ENCODE results near the gene BLTP3A. TPM values are rescaled to one million over a fixed set of nuclear protein-coding genes. Genes with fewer than 3 reads are reported as not detected.
"Not testable (repeated sequence)": the region's sequence is repeated elsewhere in the genome, so short reads cannot be mapped to it uniquely, and the experiment has no call there.

The BLTP3A gene
- total RNA-seq, 2 donors from 2014 or later: 12.7 to 24.3 TPM

DNA sequence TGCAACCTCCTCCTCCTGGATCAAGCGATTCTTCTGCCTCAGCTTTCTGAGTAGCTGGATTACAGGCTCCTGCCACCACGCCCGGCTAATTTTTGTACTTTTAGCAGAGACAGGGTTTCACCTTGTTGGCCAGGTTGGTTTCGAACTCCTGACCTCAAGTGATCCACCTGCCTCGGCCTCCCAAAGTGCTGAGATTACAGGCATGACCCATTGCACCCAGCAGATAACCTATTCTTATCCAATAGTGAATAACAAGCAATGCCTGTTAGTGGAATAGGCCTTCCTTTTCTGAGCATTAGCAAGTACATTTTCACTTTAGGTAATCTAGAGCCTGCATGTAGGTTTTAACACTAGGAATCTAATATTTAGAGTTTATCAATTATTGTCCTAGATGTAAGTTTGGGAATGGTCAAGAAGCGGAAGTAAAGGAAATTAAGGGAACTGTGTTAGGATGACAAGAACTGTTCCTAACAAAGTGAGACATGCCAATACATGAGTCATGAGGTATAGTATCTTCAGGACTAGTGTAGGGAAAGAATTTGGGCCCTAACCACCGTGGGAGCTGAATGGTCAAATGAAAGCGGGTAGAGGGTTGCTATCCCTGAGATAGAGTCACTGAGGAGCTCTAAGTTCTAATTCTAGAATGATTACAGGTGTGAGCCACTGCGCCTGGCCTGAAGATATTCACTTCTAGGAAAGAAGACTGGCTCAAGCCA, 15.0 kb downstream of the BLTP3A start:
- no peaks in the 10 kb centered on the region for H3K36me3 ChIP-seq
- H3K4me3 ChIP-seq: no peak overlapping the region
- no peaks in the 10 kb centered on the region for H3K27me3 ChIP-seq (replicated peaks; ENCODE audit: insufficient read depth)
- no peaks in the 10 kb centered on the region for H3K4me1 ChIP-seq (replicated peaks)
- intact Hi-C loops (cut with DNase I): no loop called here
- no peak for DNase-seq (ENCODE audit: low spot score)
- TF ChIP-seq, protein P1, sequence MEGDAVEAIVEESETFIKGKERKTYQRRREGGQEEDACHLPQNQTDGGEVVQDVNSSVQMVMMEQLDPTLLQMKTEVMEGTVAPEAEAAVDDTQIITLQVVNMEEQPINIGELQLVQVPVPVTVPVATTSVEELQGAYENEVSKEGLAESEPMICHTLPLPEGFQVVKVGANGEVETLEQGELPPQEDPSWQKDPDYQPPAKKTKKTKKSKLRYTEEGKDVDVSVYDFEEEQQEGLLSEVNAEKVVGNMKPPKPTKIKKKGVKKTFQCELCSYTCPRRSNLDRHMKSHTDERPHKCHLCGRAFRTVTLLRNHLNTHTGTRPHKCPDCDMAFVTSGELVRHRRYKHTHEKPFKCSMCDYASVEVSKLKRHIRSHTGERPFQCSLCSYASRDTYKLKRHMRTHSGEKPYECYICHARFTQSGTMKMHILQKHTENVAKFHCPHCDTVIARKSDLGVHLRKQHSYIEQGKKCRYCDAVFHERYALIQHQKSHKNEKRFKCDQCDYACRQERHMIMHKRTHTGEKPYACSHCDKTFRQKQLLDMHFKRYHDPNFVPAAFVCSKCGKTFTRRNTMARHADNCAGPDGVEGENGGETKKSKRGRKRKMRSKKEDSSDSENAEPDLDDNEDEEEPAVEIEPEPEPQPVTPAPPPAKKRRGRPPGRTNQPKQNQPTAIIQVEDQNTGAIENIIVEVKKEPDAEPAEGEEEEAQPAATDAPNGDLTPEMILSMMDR (IDR thresholded peaks at IDR 0.05): no peak
- no peak for TF ChIP-seq POLR2A (IDR thresholded peaks at IDR 0.05)
- TF ChIP-seq POLR2AphosphoS5 (IDR thresholded peaks at IDR 0.05): no peak
- 93% methylated on average over 9 of the region's 9 CpGs for WGBS
- H3K9me3 ChIP-seq: no peaks in the 10 kb centered on the region
- H3K27ac ChIP-seq: no peak overlapping the region

DNA sequence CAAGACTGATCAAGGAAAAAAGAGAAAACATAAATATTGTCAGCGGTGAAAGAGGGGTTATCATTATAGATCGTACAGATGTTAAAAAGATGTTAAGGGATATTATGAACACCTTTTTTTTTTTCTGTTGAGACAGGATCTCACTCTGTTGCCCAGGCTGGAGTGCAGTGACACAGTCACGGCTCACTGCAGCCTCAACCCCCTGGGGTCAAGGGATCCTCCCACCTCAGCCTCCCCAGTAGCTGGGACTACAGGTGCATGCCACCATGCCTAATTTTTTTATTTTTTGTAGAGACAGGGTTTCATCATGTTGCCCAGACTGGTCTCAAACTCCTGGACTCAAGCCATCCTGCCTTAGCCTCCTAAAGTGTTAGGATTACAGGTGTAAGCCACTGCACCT, 16.6 kb downstream of the BLTP3A start:
- H3K36me3 ChIP-seq; H3K4me3 ChIP-seq; H3K9me3 ChIP-seq; intact Hi-C loops (cut with DNase I); H3K27ac ChIP-seq; DNase-seq (ENCODE audit: low spot score); H3K27me3 ChIP-seq (replicated peaks; ENCODE audit: insufficient read depth); H3K4me1 ChIP-seq (replicated peaks): not testable (repeated sequence)
- WGBS: 93% methylated on average over 3 of the region's 3 CpGs

DNA sequence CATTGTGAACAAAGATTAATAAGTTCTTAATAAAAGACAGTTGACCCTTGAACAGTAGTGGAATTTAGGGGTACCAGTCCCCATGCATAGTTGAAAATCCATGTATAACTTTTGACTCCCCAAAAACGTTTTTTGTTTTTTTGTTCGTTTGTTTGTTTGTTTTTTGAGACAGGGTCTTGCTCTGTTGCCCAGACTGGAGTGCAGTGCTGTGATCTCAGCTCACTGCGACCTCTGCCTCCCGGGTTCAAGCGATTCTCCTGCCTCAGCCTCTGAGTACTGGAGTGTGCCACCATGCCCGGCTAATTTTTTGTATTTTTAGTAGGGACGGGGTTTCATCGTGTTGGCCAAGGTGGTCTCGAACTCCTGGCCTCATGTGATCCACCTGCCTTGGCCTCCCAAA, 17.5 kb downstream of the BLTP3A start:
- H3K4me1 ChIP-seq (replicated peaks); H3K4me3 ChIP-seq; H3K27ac ChIP-seq; H3K9me3 ChIP-seq; H3K27me3 ChIP-seq (replicated peaks; ENCODE audit: insufficient read depth); intact Hi-C loops (cut with DNase I); H3K36me3 ChIP-seq; DNase-seq (ENCODE audit: low spot score): not testable (repeated sequence)
- 83% methylated on average over 9 of the region's 9 CpGs for WGBS

DNA sequence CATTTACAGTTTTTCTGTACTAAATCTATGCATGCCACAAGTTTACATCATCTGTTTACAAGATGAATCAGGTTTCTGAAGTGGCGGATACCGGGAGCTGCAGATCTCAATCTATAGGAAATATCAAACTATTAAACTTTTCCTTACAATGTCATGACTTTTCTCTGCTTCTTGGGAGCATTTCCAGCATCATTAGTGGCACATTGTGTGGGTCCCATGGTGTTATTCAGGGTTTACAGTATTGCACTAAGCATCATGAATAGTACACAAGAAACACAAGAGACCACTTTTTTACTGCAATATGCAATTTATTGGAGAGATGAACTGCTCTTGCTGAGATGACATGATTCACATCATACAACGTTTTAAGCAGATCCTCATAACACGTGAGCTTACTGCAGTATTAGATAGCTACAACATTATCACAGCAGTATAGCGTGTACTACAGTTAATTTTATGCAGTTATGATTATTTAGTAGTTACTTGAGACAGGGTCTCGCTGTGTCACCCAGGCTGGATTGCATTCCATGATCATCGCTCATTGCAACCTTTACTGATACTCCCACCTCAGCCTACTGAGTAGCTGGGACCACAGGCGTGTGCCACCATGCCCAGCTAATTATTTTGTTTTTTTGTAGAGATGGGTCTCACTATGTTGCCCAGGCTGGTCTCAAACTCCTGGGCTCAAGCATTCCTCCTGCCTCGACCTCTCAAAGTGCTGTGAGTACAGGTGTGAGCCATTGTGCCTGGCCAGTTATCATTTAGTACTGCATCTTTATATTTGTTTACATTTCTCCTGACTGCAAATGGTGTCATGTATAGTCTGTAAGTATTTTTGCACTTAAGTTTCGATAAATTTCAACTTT, 18.4 kb downstream of the BLTP3A start:
- no peak for DNase-seq (ENCODE audit: low spot score)
- TF ChIP-seq POLR2A (IDR thresholded peaks at IDR 0.05) (no peak), POLR2AphosphoS5 (IDR thresholded peaks at IDR 0.05) (no peak)
- TF ChIP-seq, protein P1 (IDR thresholded peaks at IDR 0.05): no peak
- no peak overlapping the region for H3K4me3 ChIP-seq
- intact Hi-C loops (cut with DNase I): no loop called here
- H3K27ac ChIP-seq: no peak overlapping the region
- H3K9me3 ChIP-seq: no peaks in the 10 kb centered on the region
- no peaks in the 10 kb centered on the region for H3K4me1 ChIP-seq (replicated peaks)
- 83% methylated on average over 10 of the region's 10 CpGs for WGBS
- H3K27me3 ChIP-seq (replicated peaks; ENCODE audit: insufficient read depth): no peaks in the 10 kb centered on the region
- H3K36me3 ChIP-seq: no peaks in the 10 kb centered on the region

DNA sequence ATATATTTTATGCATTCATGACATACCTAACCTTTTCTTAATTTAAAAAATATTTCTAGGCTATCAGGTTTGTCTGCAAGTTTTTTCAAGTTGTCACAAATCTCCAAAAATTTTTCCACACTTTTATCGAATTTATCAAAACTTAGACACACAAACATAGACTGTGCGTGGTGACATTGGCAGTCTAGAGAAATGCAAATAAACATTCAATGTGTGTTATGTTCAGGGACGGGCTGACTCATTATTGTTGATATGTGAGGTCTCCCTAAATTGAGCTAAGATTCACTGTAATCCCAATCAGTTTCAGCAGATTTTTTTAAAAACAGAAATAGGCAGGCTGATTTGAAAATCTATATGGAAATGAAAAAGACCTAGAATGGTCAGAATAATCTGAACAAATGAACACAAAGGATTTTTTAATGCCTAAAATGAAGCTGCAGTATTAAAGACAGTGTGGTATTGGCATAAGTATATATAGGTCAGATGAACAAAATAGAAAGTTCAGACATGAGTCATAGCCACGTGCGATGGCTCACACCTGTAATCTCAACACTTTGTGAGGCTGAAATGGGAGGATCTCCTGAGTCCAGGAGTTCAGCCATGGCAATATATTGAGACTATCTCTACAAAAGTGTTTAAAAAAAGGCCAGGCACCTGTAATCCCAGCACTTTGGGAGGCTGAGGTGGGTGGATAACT, 19.2 kb downstream of the BLTP3A start:
- WGBS: 65% methylated on average over 5 of the region's 5 CpGs
- TF ChIP-seq POLR2AphosphoS5 (IDR thresholded peaks at IDR 0.05) (no peak), POLR2A (IDR thresholded peaks at IDR 0.05) (no peak)
- TF ChIP-seq, protein P1 (IDR thresholded peaks at IDR 0.05): no peak
- intact Hi-C loops (cut with DNase I): no loop called here

More for the DNA sequence above, 19.2 kb downstream of the BLTP3A start:
- no peak overlapping the region for H3K4me3 ChIP-seq
- no peaks in the 10 kb centered on the region for H3K36me3 ChIP-seq
- no peak for DNase-seq (ENCODE audit: low spot score)
- no peaks in the 10 kb centered on the region for H3K9me3 ChIP-seq
- H3K27ac ChIP-seq: no peak overlapping the region
- no peaks in the 10 kb centered on the region for H3K4me1 ChIP-seq (replicated peaks)
- H3K27me3 ChIP-seq (replicated peaks; ENCODE audit: insufficient read depth): no peaks in the 10 kb centered on the region
